Measurements from ENCODE around the gene OPTN.
"Not testable (repeated sequence)": the region's sequence is repeated elsewhere in the genome, so short reads cannot be mapped to it uniquely, and the experiment has no call there.

OPTN gene

GRCh38 chr10:13099666-13100348 lies at the start of gene OPTN:
OPTN (plus strand) TSS chr10:13100163; CDS start chr10:13109123, 8,960 bp downstream.
- H3K27ac ChIP-seq = peak within 1 kb of the TSS; percentile 78
- TF ChIP-seq CTCF (conservative IDR thresholded peaks at IDR 0.05) = peak; percentile 77

GRCh38 chr10:13051126-13051694 lies 48.8 kb upstream of the OPTN start:
- no peak for TF ChIP-seq CTCF (conservative IDR thresholded peaks at IDR 0.05)
- H3K27ac ChIP-seq = no peak overlapping the region

- H3K27ac ChIP-seq = not testable (repeated sequence)
Observed at GRCh38 chr10:13053208-13053607, 46.8 kb upstream of the OPTN start.

- H3K27ac ChIP-seq = no peak overlapping the region
- no peak for TF ChIP-seq CTCF (conservative IDR thresholded peaks at IDR 0.05)
Observed at GRCh38 chr10:13053794-13054462, 46.0 kb upstream of the OPTN start.

- H3K27ac ChIP-seq = no peak overlapping the region
- no peak for TF ChIP-seq CTCF (conservative IDR thresholded peaks at IDR 0.05)
Observed at GRCh38 chr10:13054844-13055243, 45.1 kb upstream of the OPTN start.

- peak; percentile 89 for TF ChIP-seq CTCF (conservative IDR thresholded peaks at IDR 0.05)
- H3K27ac ChIP-seq = no peak overlapping the region
Observed at GRCh38 chr10:13056456-13057077, 43.4 kb upstream of the OPTN start.

- no peak overlapping the region for H3K27ac ChIP-seq
- TF ChIP-seq CTCF (conservative IDR thresholded peaks at IDR 0.05) = no peak
Observed at GRCh38 chr10:13062803-13063202, 37.2 kb upstream of the OPTN start.
